ENCODE data around the gene VEZT. TPM values are rescaled to one million over a fixed set of nuclear protein-coding genes. Genes with fewer than 3 reads are reported as not detected.

Gene VEZT
- total RNA-seq, 1 donor from 2014 or later: 79.1 TPM

- DNase-seq (ENCODE audit: low read depth, low spot score): no peak
- Mint-ChIP-seq H3K27me3 (ENCODE audit: low read depth) (peaks cover 4% of the 10 kb centered on the region), H3K27ac (ENCODE audit: unreplicated experiment) (no peak overlapping the region), H3K36me3 (ENCODE audit: low read depth) (no peaks in the 10 kb centered on the region), H3K4me3 (no peak overlapping the region), H3K9me3 (no peaks in the 10 kb centered on the region), H3K4me1 (peaks cover 7% of the 10 kb centered on the region)
- TF ChIP-seq CTCF (conservative IDR thresholded peaks at IDR 0.05): no peak
These were observed 99.2 kb downstream of the VEZT start for GRCh38 chr12:95316798-95317197.

GRCh38 chr12:95318071-95318545 is 100.5 kb downstream of the VEZT start:
- H3K27me3 Mint-ChIP-seq (ENCODE audit: low read depth): peaks cover 4% of the 10 kb centered on the region
- DNase-seq (ENCODE audit: low read depth, low spot score): no peak
- no peak overlapping the region for H3K4me3 Mint-ChIP-seq
- H3K4me1 Mint-ChIP-seq: no peaks in the 10 kb centered on the region
- TF ChIP-seq CTCF (conservative IDR thresholded peaks at IDR 0.05): no peak
- no peak overlapping the region for H3K27ac Mint-ChIP-seq (ENCODE audit: unreplicated experiment)
- no peaks in the 10 kb centered on the region for H3K36me3 Mint-ChIP-seq (ENCODE audit: low read depth)
- H3K9me3 Mint-ChIP-seq: no peaks in the 10 kb centered on the region

- no peak for DNase-seq (ENCODE audit: low read depth, low spot score)
- no peak for TF ChIP-seq CTCF (conservative IDR thresholded peaks at IDR 0.05)
- H3K36me3 Mint-ChIP-seq (ENCODE audit: low read depth): no peaks in the 10 kb centered on the region
- H3K9me3 Mint-ChIP-seq: no peaks in the 10 kb centered on the region
- H3K4me3 Mint-ChIP-seq: no peak overlapping the region
- no peaks in the 10 kb centered on the region for H3K27me3 Mint-ChIP-seq (ENCODE audit: low read depth)
- no peak overlapping the region for H3K27ac Mint-ChIP-seq (ENCODE audit: unreplicated experiment)
- no peaks in the 10 kb centered on the region for H3K4me1 Mint-ChIP-seq
These were observed 102.2 kb downstream of the VEZT start for GRCh38 chr12:95319694-95320331.

DNA sequence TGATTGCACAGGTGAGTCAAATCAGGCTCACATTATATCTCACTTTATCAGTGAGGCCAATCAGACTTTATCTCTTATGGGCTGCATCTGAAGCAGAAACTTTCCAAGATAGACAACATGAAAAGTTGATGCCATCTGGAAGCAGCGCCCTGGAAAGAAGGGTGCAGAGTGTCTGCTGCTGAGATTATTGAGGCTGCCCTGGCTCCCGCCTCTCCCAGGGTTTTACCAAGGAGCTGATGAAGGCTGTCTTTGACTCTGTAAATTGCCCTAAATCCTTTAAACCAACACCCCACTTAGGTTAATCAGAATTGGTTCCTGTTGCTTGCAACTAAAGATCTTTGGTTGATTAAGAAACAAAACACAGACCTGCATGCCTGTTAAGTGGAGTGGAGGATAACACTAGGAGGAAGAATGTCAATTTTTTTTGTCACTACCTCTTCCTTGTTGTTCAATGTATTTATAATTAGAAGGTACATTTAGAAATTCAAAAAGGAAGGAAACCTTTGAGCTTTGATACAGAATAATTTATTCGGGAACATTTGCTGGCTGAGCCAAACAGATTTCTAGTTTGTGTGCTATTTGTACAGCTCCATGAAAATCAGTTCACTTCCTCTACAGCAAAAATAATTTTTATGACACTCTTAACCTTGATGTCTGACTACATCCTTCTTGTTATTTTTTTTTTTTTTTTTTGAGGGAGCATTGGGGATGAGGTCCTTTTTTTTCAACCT is 104.1 kb downstream of the VEZT start:
- Mint-ChIP-seq H3K4me1 (no peaks in the 10 kb centered on the region), H3K36me3 (ENCODE audit: low read depth) (no peaks in the 10 kb centered on the region), H3K4me3 (no peak overlapping the region), H3K9me3 (no peaks in the 10 kb centered on the region), H3K27ac (ENCODE audit: unreplicated experiment) (no peak overlapping the region), H3K27me3 (ENCODE audit: low read depth) (no peaks in the 10 kb centered on the region)
- DNase-seq (ENCODE audit: low read depth, low spot score): no peak
- TF ChIP-seq CTCF (conservative IDR thresholded peaks at IDR 0.05): no peak

- no peaks in the 10 kb centered on the region for H3K9me3 Mint-ChIP-seq
- no peak for DNase-seq (ENCODE audit: low read depth, low spot score)
- H3K36me3 Mint-ChIP-seq (ENCODE audit: low read depth): no peaks in the 10 kb centered on the region
- no peaks in the 10 kb centered on the region for H3K4me1 Mint-ChIP-seq
- H3K27ac Mint-ChIP-seq (ENCODE audit: unreplicated experiment): no peak overlapping the region
- TF ChIP-seq CTCF (conservative IDR thresholded peaks at IDR 0.05): no peak
- H3K4me3 Mint-ChIP-seq: no peak overlapping the region
- H3K27me3 Mint-ChIP-seq (ENCODE audit: low read depth): no peaks in the 10 kb centered on the region
These were observed 104.7 kb downstream of the VEZT start for GRCh38 chr12:95322326-95322725.

Measured in neural crest cell (in vitro differentiated cells).